Neuronal stem cell (in vitro differentiated cells): ENCODE results near the gene RGS16.

Experiments used
- DNase-seq: peaks from one replicate; pipeline ENCODE4 v3.0.0-alpha.2; 2013; ENCODE audit warnings: low spot score
- H2AFZ ChIP-seq: one replicate; pipeline ENCODE4 v1.6.1; 2013; ENCODE audit warnings: mild to moderate bottlenecking, low read length, inconsistent platforms
- H2AK5ac ChIP-seq: 2 replicates; pipeline ENCODE4 v1.6.1; 2013; ENCODE audit warnings: low read depth, mild to moderate bottlenecking, inconsistent platforms, low read length, moderate library complexity, mixed read lengths
- H2BK120ac ChIP-seq: 2 replicates; pipeline ENCODE4 v1.6.1; 2013; ENCODE audit warnings: low read depth, mild to moderate bottlenecking, inconsistent platforms, low read length, moderate library complexity, mixed read lengths
- H2BK12ac ChIP-seq: one replicate; pipeline ENCODE4 v1.6.1; 2013; ENCODE audit warnings: low read length, inconsistent platforms
- H2BK15ac ChIP-seq: 2 replicates; pipeline ENCODE4 v1.6.1; 2013; ENCODE audit warnings: mild to moderate bottlenecking, low read length, inconsistent platforms, mixed read lengths
- H2BK5ac ChIP-seq: one replicate; pipeline ENCODE4 v1.6.1; 2013; ENCODE audit warnings: inconsistent platforms, mild to moderate bottlenecking, low read length, moderate library complexity
- H3K14ac ChIP-seq: one replicate; pipeline ENCODE4 v1.6.1; 2013; ENCODE audit warnings: low read length, inconsistent platforms
- H3K18ac ChIP-seq: 2 replicates; pipeline ENCODE4 v1.6.1; 2013; ENCODE audit warnings: low read length, inconsistent platforms
- H3K23ac ChIP-seq: 2 replicates; pipeline ENCODE4 v1.6.1; 2013; ENCODE audit warnings: low read depth, mild to moderate bottlenecking, mixed read lengths, low read length, inconsistent platforms; ENCODE audit not compliant: poor library complexity
- H3K27ac ChIP-seq: replicated peaks from 3 replicates; pipeline ENCODE4 v1.5.1; 2013; ENCODE audit warnings: low read length, inconsistent platforms
- H3K27me3 ChIP-seq, 3 experiments: 2 replicates each; pipeline ENCODE4 v1.6.1; 2013; ENCODE audit warnings: low read length in 3 of 3, mild to moderate bottlenecking in 2 of 3, inconsistent platforms in 1 of 3, low read depth in 1 of 3, mixed read lengths in 1 of 3, moderate library complexity in 1 of 3; ENCODE audit not compliant: control insufficient read depth in 3 of 3, insufficient read depth in 3 of 3
- H3K36me3 ChIP-seq, 2 donors: replicated peaks in 1 of 2; 2 replicates each; pipeline ENCODE4 v1.6.1; 2013; ENCODE audit warnings: low read length in 2 of 2; ENCODE audit not compliant: control insufficient read depth in 2 of 2, insufficient read depth in 2 of 2
- H3K4ac ChIP-seq: 2 replicates; pipeline ENCODE4 v1.6.1; 2013; ENCODE audit warnings: inconsistent platforms, mild to moderate bottlenecking, low read length, moderate library complexity
- H3K4me1 ChIP-seq, 2 donors: 1 replicate in 1 of 2; 2 replicates in 1 of 2; pipeline ENCODE4 v1.6.1; 2013; ENCODE audit warnings: low read length in 2 of 2, low read depth in 1 of 2; ENCODE audit not compliant: control insufficient read depth in 2 of 2, insufficient read depth in 1 of 2
- H3K4me2 ChIP-seq: one replicate; pipeline ENCODE4 v1.6.1; 2013; ENCODE audit warnings: mild to moderate bottlenecking, low read length, inconsistent platforms; ENCODE audit not compliant: insufficient read depth, poor library complexity, severe bottlenecking
- H3K4me3 ChIP-seq, 2 donors: 2 replicates each; pipeline ENCODE4 v1.5.1; 2013; ENCODE audit warnings: low read length in 2 of 2, mild to moderate bottlenecking in 2 of 2, inconsistent platforms in 1 of 2, moderate library complexity in 1 of 2
- H3K79me1 ChIP-seq: one replicate; pipeline ENCODE4 v1.6.1; 2013; ENCODE audit warnings: low read depth, mild to moderate bottlenecking, inconsistent platforms, low read length, moderate library complexity
- H3K9ac ChIP-seq: one replicate; pipeline ENCODE4 v1.6.1; 2013; ENCODE audit warnings: mild to moderate bottlenecking, low read depth, low read length, inconsistent platforms; ENCODE audit not compliant: poor library complexity
- H3K9me3 ChIP-seq, 2 donors: replicated peaks in 1 of 2; 2 replicates each; pipeline versions ENCODE3 to v1.6.1; 2013; ENCODE audit warnings: low read length in 2 of 2, mild to moderate bottlenecking in 2 of 2, inconsistent platforms in 1 of 2, low read depth in 1 of 2, mixed read lengths in 1 of 2, moderate library complexity in 1 of 2; ENCODE audit not compliant: control insufficient read depth in 2 of 2, insufficient read depth in 1 of 2
- H4K8ac ChIP-seq: one replicate; pipeline ENCODE4 v1.6.1; 2013; ENCODE audit warnings: low read depth, mild to moderate bottlenecking, inconsistent platforms, low read length, moderate library complexity
- H4K91ac ChIP-seq: one replicate; pipeline ENCODE4 v1.6.1; 2013; ENCODE audit warnings: low read length, low read depth, mild to moderate bottlenecking, inconsistent platforms; ENCODE audit not compliant: poor library complexity
- WGBS, 2 donors: extraction: QIAGEN DNeasy Blood & Tissue Kit; methylation state at CpG; one replicate each; pipeline ENCODE4 v1.1.7; 2013; ENCODE audit warnings: missing lambda C conversion rate in 2 of 2, mixed read lengths in 1 of 2; ENCODE audit not compliant: insufficient read length in 2 of 2, insufficient replicate concordance in 1 of 2; ENCODE audit errors: extremely low coverage in 2 of 2; 5-methylcytosine and 5-hydroxymethylcytosine counted together

The RGS16 gene

DNA sequence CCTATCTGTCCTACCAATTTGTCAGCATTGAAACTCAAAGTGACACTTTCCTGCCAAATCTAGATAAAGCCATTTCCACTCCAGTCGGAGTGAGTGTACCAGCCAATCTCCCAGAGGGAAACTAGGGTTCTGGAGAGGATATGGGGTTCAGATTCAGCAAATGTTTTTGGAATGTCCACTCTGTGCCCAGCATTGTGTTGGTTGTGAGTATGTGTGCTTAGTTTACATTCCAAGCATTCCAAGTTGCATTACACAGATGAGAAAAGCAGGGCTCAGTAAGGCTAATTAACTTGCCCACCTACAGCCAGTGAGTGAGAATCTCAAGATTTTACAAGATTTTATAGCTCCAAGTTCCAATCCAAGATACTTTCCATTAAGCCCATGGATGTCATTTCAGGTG, 26.4 kb upstream of the RGS16 start:
- H2BK15ac ChIP-seq: no peak overlapping the region
- no peak overlapping the region for H2BK120ac ChIP-seq
- H3K18ac ChIP-seq: no peak overlapping the region
- H2BK5ac ChIP-seq: no peak overlapping the region
- H3K4me3 ChIP-seq: no peak overlapping the region
- no CpG with 5 or more reads among the region's 1 CpG for WGBS, 2 donors
- H4K91ac ChIP-seq: no peak overlapping the region
- H3K9ac ChIP-seq: no peak overlapping the region
- H2AK5ac ChIP-seq: no peak overlapping the region
- peak overlapping the region; percentile 4 for H3K27ac ChIP-seq
- no peak overlapping the region for H2BK12ac ChIP-seq
- H3K9me3 ChIP-seq: no peaks in the 10 kb centered on the region
- no peak overlapping the region for H3K4ac ChIP-seq
- H3K27me3 ChIP-seq: no peaks in the 10 kb centered on the region
- H2AFZ ChIP-seq: no peak overlapping the region
- H3K4me2 ChIP-seq: no peak overlapping the region
- H3K4me1 ChIP-seq: peaks cover 23 to 25% of the 10 kb centered on the region in 2 donors
- H3K23ac ChIP-seq: no peak overlapping the region
- no peak for DNase-seq
- no peaks in the 10 kb centered on the region for H3K36me3 ChIP-seq
- H3K79me1 ChIP-seq: no peaks in the 10 kb centered on the region
- no peak overlapping the region for H4K8ac ChIP-seq
- H3K14ac ChIP-seq: no peak overlapping the region

DNA sequence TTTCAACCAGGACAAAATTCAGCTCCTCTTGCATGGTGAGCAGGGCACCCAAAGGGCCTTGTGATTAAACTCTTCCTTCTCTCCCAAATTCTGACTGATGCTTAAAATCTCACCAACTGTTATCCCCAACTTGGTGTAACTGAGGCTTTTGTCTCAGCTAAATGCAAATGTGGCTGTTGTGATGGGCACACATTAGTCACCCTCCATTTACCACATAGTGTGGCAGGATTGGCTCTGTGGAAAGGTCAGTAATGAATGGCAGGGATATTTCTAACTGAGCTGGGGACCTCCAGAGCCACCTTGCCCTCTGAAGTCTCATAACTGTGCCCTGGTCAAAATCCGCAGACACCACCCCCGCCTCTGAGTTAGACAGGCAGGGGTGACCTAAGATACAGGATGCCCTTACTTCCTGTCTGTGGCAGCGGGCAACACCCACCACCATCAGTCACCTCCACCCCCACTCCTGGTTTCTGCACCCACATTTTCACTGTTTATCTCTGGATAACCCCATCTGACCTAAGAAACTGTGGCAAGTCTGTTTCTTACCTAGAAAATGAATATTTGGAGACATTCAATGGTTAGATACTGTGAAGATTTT, 25.4 kb upstream of the RGS16 start:
- no peak overlapping the region for H4K8ac ChIP-seq
- no peak overlapping the region for H3K27ac ChIP-seq
- H4K91ac ChIP-seq: no peak overlapping the region
- no peak overlapping the region for H3K4ac ChIP-seq
- no peak overlapping the region for H2AFZ ChIP-seq
- H3K79me1 ChIP-seq: no peaks in the 10 kb centered on the region
- H3K9me3 ChIP-seq: no peaks in the 10 kb centered on the region
- no peak for DNase-seq
- H3K9ac ChIP-seq: no peak overlapping the region
- WGBS, 2 donors: no CpG with 5 or more reads among the region's 3 CpGs
- no peak overlapping the region for H2BK5ac ChIP-seq
- H2BK15ac ChIP-seq: no peak overlapping the region
- no peaks in the 10 kb centered on the region for H3K36me3 ChIP-seq
- H3K4me2 ChIP-seq: no peak overlapping the region
- peaks cover 18 to 21% of the 10 kb centered on the region in 2 donors for H3K4me1 ChIP-seq
- no peaks in the 10 kb centered on the region for H3K27me3 ChIP-seq
- H2BK12ac ChIP-seq: no peak overlapping the region
- peak overlapping the region; percentile 83 for H3K18ac ChIP-seq
- no peak overlapping the region for H3K14ac ChIP-seq
- H2BK120ac ChIP-seq: no peak overlapping the region
- no peak overlapping the region for H2AK5ac ChIP-seq
- no peak overlapping the region for H3K23ac ChIP-seq
- H3K4me3 ChIP-seq: no peak overlapping the region

- Histone ChIP-seq H2BK12ac (no peak overlapping the region), H4K8ac (no peak overlapping the region), H3K4me3 (no peak overlapping the region), H3K9ac (no peak overlapping the region), H4K91ac (no peak overlapping the region), H3K18ac (no peak overlapping the region), H2BK120ac (no peak overlapping the region), H3K79me1 (no peaks in the 10 kb centered on the region), H3K14ac (no peak overlapping the region), H3K4me1 (peaks cover 16 to 19% of the 10 kb centered on the region in 2 donors), H2AFZ (no peak overlapping the region), H3K9me3 (no peaks in the 10 kb centered on the region), H3K4ac (no peak overlapping the region), H3K27me3 (no peaks in the 10 kb centered on the region), H2BK15ac (no peak overlapping the region), H3K23ac (no peak overlapping the region), H3K4me2 (no peak overlapping the region), H3K36me3 (no peaks in the 10 kb centered on the region), H3K27ac (no peak overlapping the region), H2BK5ac (no peak overlapping the region), H2AK5ac (no peak overlapping the region)
- no peak for DNase-seq
- WGBS, 2 donors: no CpG with 5 or more reads among the region's 2 CpGs
Observed at GRCh38 chr1:182629080-182629479, 24.9 kb upstream of the RGS16 start.

GRCh38 chr1:182628657-182629056, 24.5 kb upstream of the RGS16 start:
- Histone ChIP-seq H3K36me3 (no peaks in the 10 kb centered on the region), H4K91ac (no peak overlapping the region), H3K14ac (no peak overlapping the region), H3K23ac (no peak overlapping the region), H2BK5ac (no peak overlapping the region), H3K79me1 (no peaks in the 10 kb centered on the region), H3K9me3 (no peaks in the 10 kb centered on the region), H3K9ac (no peak overlapping the region), H4K8ac (no peak overlapping the region), H2BK15ac (no peak overlapping the region), H3K4me3 (no peak overlapping the region), H3K18ac (no peak overlapping the region), H3K27me3 (no peaks in the 10 kb centered on the region), H2AK5ac (no peak overlapping the region), H3K4me2 (no peak overlapping the region), H3K4ac (no peak overlapping the region), H3K27ac (no peak overlapping the region), H2BK12ac (no peak overlapping the region), H2AFZ (no peak overlapping the region), H2BK120ac (no peak overlapping the region), H3K4me1 (peaks cover 13 to 19% of the 10 kb centered on the region in 2 donors)
- no peak for DNase-seq
- WGBS, 2 donors: no CpG with 5 or more reads among the region's 1 CpG
